K562 (cell line): Measurements from ENCODE around the gene UBR4.

Source experiments
- BACH1 ChIP-seq: fragments of 200-800 bp; sonication (Bioruptor generic); IDR thresholded peaks from 2 replicates; pipeline ENCODE4 v1.6.1; 2016; ENCODE audit warnings: missing genetic modification characterization, missing compliant biosample characterization
- CTCF ChIP-seq, 3 experiments: IDR thresholded peaks in 2 of 3; conservative IDR thresholded peaks in 1 of 3; 2 replicates each; pipeline ENCODE4 v1.5.1; 2011 to 2012; ENCODE audit warnings: low read length in 3 of 3, mild to moderate bottlenecking in 3 of 3, control low read depth in 2 of 3, improper control_type of control experiment in 1 of 3, inconsistent platforms in 1 of 3, low read depth in 1 of 3, mixed read lengths in 1 of 3, moderate library complexity in 1 of 3; ENCODE audit not compliant: insufficient read depth in 2 of 3
- IRF2 ChIP-seq: sonication (generic); formaldehyde crosslinking; IDR thresholded peaks from 2 replicates; pipeline ENCODE4 v1.8.1; 2022; ENCODE audit warnings: mild to moderate bottlenecking, missing genetic modification reagents
- POLR2AphosphoS5 ChIP-seq: IDR thresholded peaks from 2 replicates; pipeline ENCODE4 v1.6.1; 2011; ENCODE audit warnings: mild to moderate bottlenecking, low read depth, low read length, moderate library complexity; ENCODE audit not compliant: control insufficient read depth, insufficient read depth
- SP2 ChIP-seq: IDR thresholded peaks from 2 replicates; pipeline ENCODE4 v1.6.1; 2011; ENCODE audit warnings: mild to moderate bottlenecking, low read depth, low read length, moderate library complexity; ENCODE audit not compliant: poor library complexity, severe bottlenecking; ENCODE audit errors: extremely low read depth
- TCF7L2 ChIP-seq: fragments of 150-350 bp; IDR thresholded peaks from 2 replicates; pipeline ENCODE4 v1.6.1; 2016; ENCODE audit warnings: low read depth, mild to moderate bottlenecking, low read length, moderate library complexity
- ZBTB7A ChIP-seq: IDR thresholded peaks from 2 replicates; pipeline ENCODE4 v1.6.1; 2011; ENCODE audit warnings: low read depth, mild to moderate bottlenecking, low read length, moderate library complexity, borderline replicate concordance; ENCODE audit not compliant: control insufficient read depth
- ZBTB8A ChIP-seq: fragments of 450-650 bp; IDR thresholded peaks from 2 replicates; pipeline ENCODE4 v1.6.1; 2018; ENCODE audit warnings: mild to moderate bottlenecking, moderate library complexity; ENCODE audit not compliant: partially characterized antibody
- ZFX ChIP-seq: sonication (generic); formaldehyde crosslinking; IDR thresholded peaks from 2 replicates; pipeline ENCODE4 v1.8.0; 2022; ENCODE audit warnings: mild to moderate bottlenecking, missing genetic modification reagents, moderate library complexity
- ZZZ3 ChIP-seq: fragments of 450-650 bp; IDR thresholded peaks from 2 replicates; pipeline ENCODE4 v1.6.1; 2016; ENCODE audit warnings: antibody characterized with exemption, mild to moderate bottlenecking, moderate library complexity
- TF ChIP-seq, protein P1 (sequence below), 2 experiments: fragments of 450-650 bp; IDR thresholded peaks; 2 replicates each; pipeline ENCODE4 v1.6.1; 2016

- TF ChIP-seq ZBTB7A (no peak), ZZZ3 (no peak), CTCF (IDR thresholded peaks at IDR 0.05 in 2 of 3, conservative IDR thresholded peaks at IDR 0.05 in 1 of 3; ENCODE audit: insufficient read depth in 2 of 3, low read depth in 1 of 3, low read length in 3 of 3) (no peak), IRF2 (no peak), SP2 (no peak), TCF7L2 (no peak), POLR2AphosphoS5 (no peak), ZBTB8A (no peak), BACH1 (tag) (no peak), ZFX (CRISPR knock-in tag) (no peak)
- TF ChIP-seq, protein P1, sequence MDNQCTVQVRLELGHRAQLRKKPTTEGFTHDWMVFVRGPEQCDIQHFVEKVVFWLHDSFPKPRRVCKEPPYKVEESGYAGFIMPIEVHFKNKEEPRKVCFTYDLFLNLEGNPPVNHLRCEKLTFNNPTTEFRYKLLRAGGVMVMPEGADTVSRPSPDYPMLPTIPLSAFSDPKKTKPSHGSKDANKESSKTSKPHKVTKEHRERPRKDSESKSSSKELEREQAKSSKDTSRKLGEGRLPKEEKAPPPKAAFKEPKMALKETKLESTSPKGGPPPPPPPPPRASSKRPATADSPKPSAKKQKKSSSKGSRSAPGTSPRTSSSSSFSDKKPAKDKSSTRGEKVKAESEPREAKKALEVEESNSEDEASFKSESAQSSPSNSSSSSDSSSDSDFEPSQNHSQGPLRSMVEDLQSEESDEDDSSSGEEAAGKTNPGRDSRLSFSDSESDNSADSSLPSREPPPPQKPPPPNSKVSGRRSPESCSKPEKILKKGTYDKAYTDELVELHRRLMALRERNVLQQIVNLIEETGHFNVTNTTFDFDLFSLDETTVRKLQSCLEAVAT (IDR thresholded peaks at IDR 0.05), result no peak
Measured at GRCh38 chr1:19140465-19140864, 69.6 kb downstream of the UBR4 start.
